K562 (cell line): ENCODE data around the gene ZSCAN22. TPM values are rescaled to one million over a fixed set of nuclear protein-coding genes. Genes with fewer than 3 reads are reported as not detected.
A peak's percentile ranks its signal among the peaks of the same experiment; 100 is the strongest.

Source experiments
- ELF4 ChIP-seq: fragments of 450-650 bp; formaldehyde crosslinking; IDR thresholded peaks from 2 replicates; pipeline ENCODE4 v1.4.0; 2022; ENCODE audit warnings: missing genetic modification characterization
- ETV5 ChIP-seq: sonication (generic); formaldehyde crosslinking; IDR thresholded peaks from 2 replicates; pipeline ENCODE4 v1.4.0; 2020; ENCODE audit warnings: low read depth, mild to moderate bottlenecking, missing genetic modification reagents
- HDAC2 ChIP-seq: fragments of 450-650 bp; IDR thresholded peaks from 2 replicates; pipeline ENCODE4 v1.6.1; 2016; ENCODE audit warnings: mild to moderate bottlenecking
- MYBL2 ChIP-seq, 2 experiments: fragments of 450-650 bp in 1 of 2; sonication (generic) in 1 of 2; formaldehyde crosslinking in 1 of 2; IDR thresholded peaks; 2 replicates each; pipeline versions ENCODE4 v1.6.1 to v1.8.1; 2017 to 2022; ENCODE audit warnings: borderline replicate concordance in 1 of 2, inconsistent platforms in 1 of 2, low read depth in 1 of 2, mild to moderate bottlenecking in 1 of 2, missing genetic modification reagents in 1 of 2, moderate library complexity in 1 of 2
- POLR2AphosphoS2 ChIP-seq: IDR thresholded peaks from 2 replicates; pipeline ENCODE4 v1.6.1; 2012; ENCODE audit warnings: low read length, improper control_type of control experiment
- SIN3A ChIP-seq, 2 experiments: fragments of 150-350 bp in 1 of 2; IDR thresholded peaks; 2 replicates each; pipeline ENCODE4 v1.6.1; 2011 to 2016; ENCODE audit warnings: borderline replicate concordance in 2 of 2, low read depth in 2 of 2, low read length in 2 of 2, mild to moderate bottlenecking in 2 of 2, moderate library complexity in 2 of 2; ENCODE audit not compliant: control insufficient read depth in 1 of 2
- TAF15 ChIP-seq: fragments of 200-400 bp; formaldehyde crosslinking; IDR thresholded peaks from 2 replicates; pipeline ENCODE4 v1.6.1; 2017; ENCODE audit warnings: mild to moderate bottlenecking, low read depth, low read length, moderate library complexity
- TARDBP ChIP-seq: fragments of 450-650 bp; IDR thresholded peaks from 2 replicates; pipeline ENCODE4 v1.6.1; 2016
- UBTF ChIP-seq, 2 experiments: IDR thresholded peaks; 2 replicates each; pipeline ENCODE4 v1.6.1; 2012; ENCODE audit warnings: improper control_type of control experiment in 2 of 2, low read depth in 2 of 2, low read length in 2 of 2, borderline replicate concordance in 1 of 2
- YBX1 ChIP-seq: fragments of 450-650 bp; IDR thresholded peaks from 2 replicates; pipeline ENCODE4 v1.7.1; 2016; ENCODE audit warnings: mild to moderate bottlenecking
- ZBTB17 ChIP-seq: fragments of 450-650 bp; formaldehyde crosslinking; IDR thresholded peaks from 2 replicates; pipeline ENCODE4 v1.4.0; 2020; ENCODE audit warnings: mild to moderate bottlenecking
- ZC3H8 ChIP-seq: fragments of 450-650 bp; IDR thresholded peaks from 2 replicates; pipeline ENCODE4 v1.6.1; 2017
- ZFP91 ChIP-seq: sonication (generic); formaldehyde crosslinking; IDR thresholded peaks from 2 replicates; pipeline ENCODE4 v1.8.0; 2022; ENCODE audit warnings: mild to moderate bottlenecking, missing genetic modification reagents
- ZNF695 ChIP-seq: fragments of 450-650 bp; formaldehyde crosslinking; IDR thresholded peaks from 2 replicates; pipeline ENCODE4 v1.4.0; 2020; ENCODE audit warnings: mild to moderate bottlenecking, moderate library complexity
- polyA plus RNA-seq, 8 experiments: library from polyadenylated mRNA; depleted of rRNA in 4 of 8; stranded (reverse) in 5 of 8; unstranded in 3 of 8; fragments of >200 nt; fragmentation: Nextera tagmentation in 2 of 8; fragmentation: Illumina TruSeq in 1 of 8; extraction: Ambion mirVana in 2 of 8; extraction: Trizol in 1 of 8; gene quantifications; 2 replicates each; pipeline versions ENCODE4 v1.2.1 to v1.2.3, GENCODE V29; 2011 to 2014; ENCODE audit warnings: inconsistent platforms in 1 of 8, missing spikeins in 1 of 8
- total RNA-seq, 7 experiments: library from RNA; depleted of rRNA in 6 of 7; stranded (reverse); fragments of >200 nt in 6 of 7; fragmentation: Illumina TruSeq in 2 of 7; extraction: Trizol in 2 of 7; gene quantifications; 2 replicates each; pipeline versions ENCODE4 v1.2.1 to v1.2.3, GENCODE V29; 2011 to 2021; ENCODE audit warnings: low replicate concordance in 1 of 7
- TF ChIP-seq, protein P1 (sequence below): fragments of 250-450 bp; sonication (Bioruptor Pico); IDR thresholded peaks from 2 replicates; pipeline ENCODE4 v1.8.0; 2021; ENCODE audit warnings: mild to moderate bottlenecking, moderate library complexity
- TF ChIP-seq, protein P2 (sequence below): fragments of 450-650 bp; IDR thresholded peaks from 2 replicates; pipeline ENCODE4 v1.6.1; 2017; ENCODE audit warnings: mild to moderate bottlenecking, moderate library complexity

The ZSCAN22 gene
- total and polyA plus RNA-seq, 9 of the 15 experiments (the other 6 are each of a cell fraction or from before 2014, with no cell fraction given), result 0.98 to 5.3 (median 3.0) TPM

DNA sequence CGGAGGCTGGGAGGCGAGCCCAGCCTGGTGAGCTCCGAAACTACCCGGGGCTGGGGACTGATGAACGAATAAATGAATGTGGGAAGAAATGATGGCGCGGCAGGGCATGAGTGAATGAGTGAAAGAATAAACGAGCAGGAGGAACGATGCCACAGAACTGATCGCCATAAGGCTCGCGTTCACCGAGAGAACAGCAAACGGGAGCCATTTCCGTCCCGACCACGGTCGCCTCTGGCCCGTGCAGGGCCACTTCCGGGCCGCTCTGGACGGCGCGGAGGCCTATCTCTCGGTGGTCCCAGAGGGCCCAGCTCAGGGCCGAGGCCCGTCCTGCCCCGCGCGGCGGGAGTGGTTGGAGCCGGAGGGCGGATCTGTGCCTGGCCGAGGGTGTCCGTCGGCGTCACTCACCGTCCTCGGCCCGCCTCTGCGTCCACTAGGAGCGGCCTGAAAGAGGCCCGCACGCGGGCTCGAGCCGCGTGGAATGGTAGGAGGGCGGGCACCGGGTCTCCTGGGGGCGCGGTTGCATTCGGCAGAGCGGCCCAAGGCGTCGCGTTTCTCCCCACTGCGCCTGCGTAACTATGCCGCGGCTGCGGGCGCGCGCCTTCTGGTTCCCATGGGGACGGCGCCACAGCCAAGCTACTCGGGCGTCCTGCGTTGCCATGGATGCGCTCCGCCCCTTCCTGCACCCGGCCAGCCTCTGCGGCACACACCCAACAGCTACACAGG, 35.6 kb downstream of the ZSCAN22 start, which contains the start of gene ZNF497 (continued):
- TF ChIP-seq UBTF (IDR thresholded peaks at IDR 0.05; ENCODE audit: borderline replicate concordance in 1 of 2, low read depth in 2 of 2, low read length in 2 of 2), result peak; percentile 11 to 27; a peak in 2 of 4 replicates
- no peak for TF ChIP-seq ZC3H8
- TF ChIP-seq MYBL2 (IDR thresholded peaks at IDR 0.05; ENCODE audit: low read depth), result no peak
- TF ChIP-seq MYBL2 (CRISPR knock-in tag; IDR thresholded peaks at IDR 0.05; ENCODE audit: borderline replicate concordance), result no peak
- TF ChIP-seq ZBTB17 (CRISPR knock-in tag), result 0 out of 2 replicates have a peak, but pooled peaks have one; percentile 20
- no peak for TF ChIP-seq ZFP91 (CRISPR knock-in tag)
- peak; percentile 99 to 100 for TF ChIP-seq SIN3A (IDR thresholded peaks at IDR 0.05; ENCODE audit: borderline replicate concordance in 2 of 2, control insufficient read depth in 1 of 2, low read depth in 2 of 2, low read length in 2 of 2)
- peak; percentile 36; the same call in 1 of the 2 replicates for TF ChIP-seq POLR2AphosphoS2
- no peak for TF ChIP-seq TARDBP
- TF ChIP-seq, protein P1, sequence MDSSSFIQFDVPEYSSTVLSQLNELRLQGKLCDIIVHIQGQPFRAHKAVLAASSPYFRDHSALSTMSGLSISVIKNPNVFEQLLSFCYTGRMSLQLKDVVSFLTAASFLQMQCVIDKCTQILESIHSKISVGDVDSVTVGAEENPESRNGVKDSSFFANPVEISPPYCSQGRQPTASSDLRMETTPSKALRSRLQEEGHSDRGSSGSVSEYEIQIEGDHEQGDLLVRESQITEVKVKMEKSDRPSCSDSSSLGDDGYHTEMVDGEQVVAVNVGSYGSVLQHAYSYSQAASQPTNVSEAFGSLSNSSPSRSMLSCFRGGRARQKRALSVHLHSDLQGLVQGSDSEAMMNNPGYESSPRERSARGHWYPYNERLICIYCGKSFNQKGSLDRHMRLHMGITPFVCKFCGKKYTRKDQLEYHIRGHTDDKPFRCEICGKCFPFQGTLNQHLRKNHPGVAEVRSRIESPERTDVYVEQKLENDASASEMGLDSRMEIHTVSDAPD (CRISPR knock-in tag), result no peak
- TF ChIP-seq TAF15, result no peak
- TF ChIP-seq ZNF695 (CRISPR knock-in tag), result no peak
- no peak for TF ChIP-seq YBX1
- TF ChIP-seq HDAC2, result peak; percentile 49; the same call in 1 of the 2 replicates
- TF ChIP-seq, protein P2, sequence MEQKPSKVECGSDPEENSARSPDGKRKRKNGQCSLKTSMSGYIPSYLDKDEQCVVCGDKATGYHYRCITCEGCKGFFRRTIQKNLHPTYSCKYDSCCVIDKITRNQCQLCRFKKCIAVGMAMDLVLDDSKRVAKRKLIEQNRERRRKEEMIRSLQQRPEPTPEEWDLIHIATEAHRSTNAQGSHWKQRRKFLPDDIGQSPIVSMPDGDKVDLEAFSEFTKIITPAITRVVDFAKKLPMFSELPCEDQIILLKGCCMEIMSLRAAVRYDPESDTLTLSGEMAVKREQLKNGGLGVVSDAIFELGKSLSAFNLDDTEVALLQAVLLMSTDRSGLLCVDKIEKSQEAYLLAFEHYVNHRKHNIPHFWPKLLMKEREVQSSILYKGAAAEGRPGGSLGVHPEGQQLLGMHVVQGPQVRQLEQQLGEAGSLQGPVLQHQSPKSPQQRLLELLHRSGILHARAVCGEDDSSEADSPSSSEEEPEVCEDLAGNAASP, result no peak
- TF ChIP-seq ELF4 (CRISPR knock-in tag), result peak; percentile 37; the same call in 1 of the 2 replicates
- TF ChIP-seq ETV5, result peak; percentile 87
